ENCODE measurements around the gene HLF. TPM values are rescaled to one million over a fixed set of nuclear protein-coding genes. Genes with fewer than 3 reads are reported as not detected.

HLF gene
- total and polyA plus RNA-seq, 2 of the 4 experiments (the other 2 are of a cell fraction): 0.18 TPM; not detected in 1

DNA sequence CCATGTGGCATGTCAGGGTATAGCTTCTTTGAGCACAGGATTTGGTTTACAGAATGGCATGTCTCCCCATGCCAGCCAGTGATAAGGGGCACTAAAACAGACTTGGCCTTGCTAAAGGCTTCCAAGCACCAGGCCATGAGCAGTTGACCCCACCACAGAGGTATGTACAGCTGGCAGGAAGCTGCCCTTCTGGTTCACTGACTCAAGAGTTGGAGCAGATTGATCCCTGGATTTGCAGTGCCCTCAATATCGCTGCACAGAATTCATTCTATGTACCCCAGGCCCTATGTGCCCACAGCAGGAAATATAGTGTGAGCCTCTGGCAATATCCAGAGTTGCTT, 24.3 kb downstream of the HLF start (continued):
- no peak for TF ChIP-seq RCOR1 (IDR thresholded peaks at IDR 0.05; ENCODE audit: insufficient replicate concordance, low read length)
- TF ChIP-seq CHD1 (IDR thresholded peaks at IDR 0.05; ENCODE audit: low read depth, low read length): no peak
- no peak for TF ChIP-seq BHLHE40 (IDR thresholded peaks at IDR 0.05; ENCODE audit: low read depth, low read length)

DNA sequence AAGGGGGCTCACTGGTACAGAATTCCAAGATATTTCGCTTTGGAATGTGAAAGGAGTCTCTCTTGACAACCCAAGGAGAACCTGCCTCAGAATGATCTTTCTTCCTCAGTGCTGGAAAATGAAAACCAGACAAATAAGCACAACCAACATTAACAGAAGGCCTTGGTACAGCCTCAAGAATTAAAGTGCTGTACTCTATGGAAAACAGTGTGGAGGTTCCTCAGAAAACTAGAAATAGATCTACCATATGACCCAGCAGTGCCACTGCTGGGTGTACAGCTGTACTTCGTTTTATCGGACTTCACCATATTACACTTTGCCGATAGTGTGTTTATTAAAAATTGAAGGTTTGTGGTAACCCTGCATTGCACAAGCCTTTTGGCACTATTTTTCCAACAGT, 25.2 kb downstream of the HLF start:
- in situ Hi-C loops (cut with MboI; ENCODE audit: low sequenced_read_pairs): loop anchor here (10.0 kb wide), 1 partner anchor 235 kb away; no protein-coding TSS in a partner anchor
- POLR2A ChIA-PET (ENCODE audit: unreplicated experiment): no interaction called here
- DNase-seq: no peak

More for the DNA sequence above, 25.2 kb downstream of the HLF start:
- H3K4me1 ChIP-seq (ENCODE audit: control insufficient read depth, insufficient read depth, low read length): peaks cover 3% of the 10 kb centered on the region; the same call in 1 of the 2 replicates
- H2BK15ac ChIP-seq (ENCODE audit: low read depth, low read length): no peak overlapping the region
- H3K27me3 ChIP-seq (ENCODE audit: control insufficient read depth, insufficient read depth, low read length): peaks cover 4% of the 10 kb centered on the region; the same call in 1 of the 2 replicates
- TF ChIP-seq CHD1 (IDR thresholded peaks at IDR 0.05; ENCODE audit: low read depth, low read length): no peak
- no TSS peak for BruUV-seq (replicated peaks)
- no peak overlapping the region for H3K56ac ChIP-seq (ENCODE audit: extremely low read depth, insufficient read depth, low read length)
- no peaks in the 10 kb centered on the region for H4K20me1 ChIP-seq (ENCODE audit: insufficient read depth, low read length)
- H4K91ac ChIP-seq (ENCODE audit: insufficient read depth, low read depth, low read length): no peak overlapping the region
- H3K4me3 ChIP-seq (ENCODE audit: insufficient read depth, low read depth, low read length): no peak overlapping the region
- no peak for ATAC-seq (ENCODE audit: low read depth)
- no peak overlapping the region for H2BK5ac ChIP-seq (ENCODE audit: low read depth, low read length, poor library complexity, severe bottlenecking)
- H3K14ac ChIP-seq (replicated peaks; ENCODE audit: low read depth, low read length): no peak overlapping the region
- H3K79me1 ChIP-seq (ENCODE audit: low read depth in 1 of 2, low read length in 2 of 2): no peaks in the 10 kb centered on the region
- H3K9me1 ChIP-seq (ENCODE audit: insufficient read depth, low read length): no peaks in the 10 kb centered on the region
- dilution Hi-C loops (cut with HindIII; ENCODE audit: low sequenced_read_pairs, unreplicated experiment): no loop called here
- no peak overlapping the region for H3K4ac ChIP-seq (ENCODE audit: low read depth, low read length)
- no peaks in the 10 kb centered on the region for H3K36me3 ChIP-seq (ENCODE audit: control insufficient read depth, insufficient read depth, low read length)
- no peak overlapping the region for H3K18ac ChIP-seq (ENCODE audit: low read depth, low read length)
- WGBS, 2 experiments (ENCODE audit: extremely low coverage in 2 of 2, insufficient read length in 1 of 2): no CpG with 5 or more reads among the region's 4 CpGs
- H3K4me2 ChIP-seq (ENCODE audit: low read depth, low read length): no peak overlapping the region
- CTCF ChIA-PET: no interaction called here
- intact Hi-C loops (cut with micrococcal nuclease): no loop called here
- H2AK9ac ChIP-seq (replicated peaks; ENCODE audit: low read depth, low read length, poor library complexity): no peak overlapping the region
- no peak overlapping the region for H3K9ac ChIP-seq (ENCODE audit: low read depth, low read length)
- H4K5ac ChIP-seq (ENCODE audit: low read depth, low read length): no peak overlapping the region
- no peak overlapping the region for H2AK5ac ChIP-seq (ENCODE audit: low read depth, low read length)
- no peak overlapping the region for H2BK20ac ChIP-seq (ENCODE audit: low read depth, low read length)
- H4K8ac ChIP-seq (ENCODE audit: low read depth in 2 of 2, low read length in 2 of 2): no peak overlapping the region
- H2BK120ac ChIP-seq (ENCODE audit: low read depth, low read length): no peak overlapping the region
- no peak overlapping the region for H3K27ac ChIP-seq (ENCODE audit: insufficient read depth, low read length)
- H3K9me3 ChIP-seq (ENCODE audit: control insufficient read depth, insufficient read depth, low read length): no peaks in the 10 kb centered on the region
- no peak overlapping the region for H3K23ac ChIP-seq (ENCODE audit: low read depth, low read length)
- H2AFZ ChIP-seq (replicated peaks; ENCODE audit: low read length, poor library complexity): no peak overlapping the region

Measured in IMR-90 (cell line).